ENCODE measurements around the gene RAB11FIP4.

The RAB11FIP4 gene

DNA sequence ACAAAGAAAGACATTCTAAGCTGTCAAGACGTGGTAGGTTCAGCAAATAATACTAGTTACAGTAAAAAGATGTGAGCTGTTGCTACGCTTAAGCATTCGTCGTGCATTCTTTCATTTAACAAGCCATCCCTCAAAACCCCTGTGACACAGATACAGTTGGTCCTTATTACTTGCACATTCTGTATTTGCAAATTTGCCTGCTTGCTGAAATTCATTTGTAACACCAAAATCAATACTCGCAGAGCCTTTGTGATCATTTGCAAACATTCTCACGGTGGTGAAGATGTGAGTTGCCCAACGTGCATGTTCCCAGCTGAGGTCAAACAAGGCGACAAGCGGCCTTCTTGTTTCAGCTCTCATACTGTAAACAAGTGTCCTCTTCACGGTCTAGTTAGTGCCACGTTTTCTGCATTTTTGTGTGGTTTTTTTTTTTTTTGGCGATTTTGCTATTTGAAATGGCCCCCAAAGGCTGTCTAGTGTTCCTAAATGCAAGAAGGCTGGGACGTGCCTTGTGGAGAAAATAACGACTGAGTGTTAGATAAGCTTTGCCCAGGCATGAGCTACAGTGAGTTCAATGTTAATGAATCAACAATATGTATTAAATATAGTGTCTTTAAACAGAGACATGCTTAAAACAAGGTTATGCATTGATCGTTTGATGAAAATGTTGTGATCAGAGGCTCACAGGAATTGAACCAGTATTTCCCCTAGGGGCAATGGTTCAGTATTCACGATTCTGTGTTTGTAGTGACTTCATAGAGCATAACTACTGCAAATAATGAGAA, 84.1 kb downstream of the RAB11FIP4 start:
- H3K4me3 ChIP-seq (ENCODE audit: low read length) = no peak overlapping the region
- no peaks in the 10 kb centered on the region for H3K27me3 ChIP-seq (ENCODE audit: control insufficient read depth, low read length)
- H3K4me1 ChIP-seq (ENCODE audit: control insufficient read depth, low read length) = no peaks in the 10 kb centered on the region
- TF ChIP-seq, protein P1, sequence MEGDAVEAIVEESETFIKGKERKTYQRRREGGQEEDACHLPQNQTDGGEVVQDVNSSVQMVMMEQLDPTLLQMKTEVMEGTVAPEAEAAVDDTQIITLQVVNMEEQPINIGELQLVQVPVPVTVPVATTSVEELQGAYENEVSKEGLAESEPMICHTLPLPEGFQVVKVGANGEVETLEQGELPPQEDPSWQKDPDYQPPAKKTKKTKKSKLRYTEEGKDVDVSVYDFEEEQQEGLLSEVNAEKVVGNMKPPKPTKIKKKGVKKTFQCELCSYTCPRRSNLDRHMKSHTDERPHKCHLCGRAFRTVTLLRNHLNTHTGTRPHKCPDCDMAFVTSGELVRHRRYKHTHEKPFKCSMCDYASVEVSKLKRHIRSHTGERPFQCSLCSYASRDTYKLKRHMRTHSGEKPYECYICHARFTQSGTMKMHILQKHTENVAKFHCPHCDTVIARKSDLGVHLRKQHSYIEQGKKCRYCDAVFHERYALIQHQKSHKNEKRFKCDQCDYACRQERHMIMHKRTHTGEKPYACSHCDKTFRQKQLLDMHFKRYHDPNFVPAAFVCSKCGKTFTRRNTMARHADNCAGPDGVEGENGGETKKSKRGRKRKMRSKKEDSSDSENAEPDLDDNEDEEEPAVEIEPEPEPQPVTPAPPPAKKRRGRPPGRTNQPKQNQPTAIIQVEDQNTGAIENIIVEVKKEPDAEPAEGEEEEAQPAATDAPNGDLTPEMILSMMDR (IDR thresholded peaks at IDR 0.05; ENCODE audit: low read depth, low read length, poor library complexity, severe bottlenecking) = no peak
- no peak for TF ChIP-seq EZH2phosphoT487 (IDR thresholded peaks at IDR 0.05; ENCODE audit: borderline replicate concordance, low read length)
- no peaks in the 10 kb centered on the region for H3K9me3 ChIP-seq (ENCODE audit: control insufficient read depth, insufficient read depth, low read length)
- H3F3A ChIP-seq (ENCODE audit: control insufficient read depth, insufficient read depth) = no peaks in the 10 kb centered on the region
- H3K4me2 ChIP-seq (ENCODE audit: low read length) = no peak overlapping the region
- no peaks in the 10 kb centered on the region for H4K20me1 ChIP-seq (ENCODE audit: control insufficient read depth, insufficient read depth, low read depth, low read length)
- no peak overlapping the region for H3K27ac ChIP-seq (ENCODE audit: low read depth, low read length)
- no peaks in the 10 kb centered on the region for H3K36me3 ChIP-seq (ENCODE audit: control insufficient read depth, low read length)
- no peaks in the 10 kb centered on the region for H3K9me2 ChIP-seq (replicated peaks; ENCODE audit: control insufficient read depth, low read length)
- no peaks in the 10 kb centered on the region for H3K79me2 ChIP-seq (ENCODE audit: control insufficient read depth, low read length)

DNA sequence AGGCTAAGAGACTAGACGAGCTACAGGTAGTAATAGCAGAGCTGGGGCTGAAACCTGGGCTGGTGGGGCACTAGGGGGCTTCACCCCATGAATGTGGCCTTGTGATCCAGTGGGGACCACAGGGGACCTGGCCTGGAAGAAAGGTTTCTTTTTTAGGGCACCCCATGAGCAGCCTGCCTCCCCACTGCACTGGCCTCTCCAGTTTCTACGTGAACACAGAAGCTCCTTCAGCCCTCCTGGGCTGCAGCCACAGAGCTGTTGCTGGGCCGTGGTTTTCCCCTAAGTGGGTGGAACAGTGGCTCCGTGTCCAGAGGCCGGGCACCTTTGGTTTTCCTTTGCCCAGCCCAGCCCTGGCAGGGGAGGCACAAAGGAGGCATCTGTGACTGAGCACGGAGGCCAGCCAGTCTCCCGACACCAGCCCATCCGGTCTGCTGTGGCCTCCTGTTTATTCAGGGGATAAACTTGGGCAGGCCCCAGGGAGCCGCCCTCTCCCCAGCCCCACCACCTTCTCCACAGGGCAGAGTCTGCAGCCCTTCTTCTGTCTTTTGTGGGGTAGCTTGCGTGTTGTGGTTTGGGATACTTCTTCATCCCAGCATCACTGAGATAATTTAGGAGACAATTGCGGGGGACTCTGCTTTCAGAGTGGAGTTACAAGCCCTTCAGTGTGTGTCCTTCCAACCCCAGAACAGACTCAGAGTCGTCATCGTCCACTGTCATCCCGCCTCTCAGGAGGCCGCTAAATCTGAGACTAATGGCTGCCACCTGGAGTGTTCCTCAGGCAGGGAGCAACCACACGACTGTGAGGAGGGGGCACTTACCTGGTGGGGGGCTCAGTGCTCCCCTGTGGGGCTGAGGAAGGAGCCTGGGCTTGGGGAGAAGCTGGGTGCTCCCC, 85.3 kb downstream of the RAB11FIP4 start:
- Histone ChIP-seq H3K9me3 (ENCODE audit: control insufficient read depth, insufficient read depth, low read length) (no peaks in the 10 kb centered on the region), H3K4me2 (ENCODE audit: low read length) (no peak overlapping the region), H3K4me1 (ENCODE audit: control insufficient read depth, low read length) (no peaks in the 10 kb centered on the region), H3K4me3 (ENCODE audit: low read length) (no peak overlapping the region), H3K9me2 (replicated peaks; ENCODE audit: control insufficient read depth, low read length) (no peaks in the 10 kb centered on the region), H3F3A (ENCODE audit: control insufficient read depth, insufficient read depth) (no peaks in the 10 kb centered on the region), H3K27ac (ENCODE audit: low read depth, low read length) (no peak overlapping the region), H4K20me1 (ENCODE audit: control insufficient read depth, insufficient read depth, low read depth, low read length) (no peaks in the 10 kb centered on the region), H3K36me3 (ENCODE audit: control insufficient read depth, low read length) (no peaks in the 10 kb centered on the region), H3K79me2 (ENCODE audit: control insufficient read depth, low read length) (no peaks in the 10 kb centered on the region), H3K27me3 (ENCODE audit: control insufficient read depth, low read length) (no peaks in the 10 kb centered on the region; the same call in 1 of the 2 replicates)
- TF ChIP-seq, protein P1 (IDR thresholded peaks at IDR 0.05; ENCODE audit: low read depth, low read length, poor library complexity, severe bottlenecking) = no peak
- no peak for TF ChIP-seq EZH2phosphoT487 (IDR thresholded peaks at IDR 0.05; ENCODE audit: borderline replicate concordance, low read length)

DNA sequence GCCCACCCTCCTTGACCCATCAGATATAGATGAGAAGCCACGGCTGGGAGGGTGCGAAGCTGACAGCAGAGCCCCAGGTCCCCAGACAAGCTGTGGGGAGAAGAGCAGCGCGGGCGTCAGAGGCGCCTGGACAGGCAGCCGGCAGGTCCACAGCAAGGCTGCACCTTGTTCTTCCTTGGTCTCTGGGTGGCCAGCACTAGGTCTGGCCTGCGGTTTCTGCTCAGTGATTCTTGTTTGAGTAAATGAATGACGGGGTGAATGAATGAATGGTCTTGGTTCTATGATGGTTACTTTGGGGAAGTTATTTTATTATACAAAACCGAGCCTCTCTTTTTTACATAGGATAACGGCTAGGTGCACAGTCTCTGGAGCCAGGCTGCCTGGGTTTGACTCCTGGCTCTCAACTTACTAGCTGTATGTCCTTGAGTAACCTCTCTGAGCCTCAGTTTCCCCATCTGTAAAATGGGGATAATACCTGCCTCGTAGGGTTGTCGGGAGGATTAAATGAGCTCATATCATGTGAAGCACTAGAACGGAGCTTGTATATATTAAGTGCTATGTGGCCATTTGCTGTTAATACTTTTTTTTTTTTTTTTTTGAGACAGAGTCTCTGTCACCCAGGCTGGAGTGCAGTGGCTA, 86.1 kb downstream of the RAB11FIP4 start:
- no peaks in the 10 kb centered on the region for H3F3A ChIP-seq (ENCODE audit: control insufficient read depth, insufficient read depth)
- no peaks in the 10 kb centered on the region for H4K20me1 ChIP-seq (ENCODE audit: control insufficient read depth, insufficient read depth, low read depth, low read length)
- H3K36me3 ChIP-seq (ENCODE audit: control insufficient read depth, low read length) = no peaks in the 10 kb centered on the region
- H3K79me2 ChIP-seq (ENCODE audit: control insufficient read depth, low read length) = no peaks in the 10 kb centered on the region
- H3K27ac ChIP-seq (ENCODE audit: low read depth, low read length) = no peak overlapping the region
- no peaks in the 10 kb centered on the region for H3K9me2 ChIP-seq (replicated peaks; ENCODE audit: control insufficient read depth, low read length)
- no peak overlapping the region for H3K4me2 ChIP-seq (ENCODE audit: low read length)
- H3K4me1 ChIP-seq (ENCODE audit: control insufficient read depth, low read length) = no peaks in the 10 kb centered on the region
- H3K4me3 ChIP-seq (ENCODE audit: low read length) = no peak overlapping the region
- TF ChIP-seq EZH2phosphoT487 (IDR thresholded peaks at IDR 0.05; ENCODE audit: borderline replicate concordance, low read length) = no peak
- TF ChIP-seq, protein P1 (IDR thresholded peaks at IDR 0.05; ENCODE audit: low read depth, low read length, poor library complexity, severe bottlenecking) = no peak
- H3K27me3 ChIP-seq (ENCODE audit: control insufficient read depth, low read length) = no peaks in the 10 kb centered on the region; the same call in 1 of the 2 replicates
- no peaks in the 10 kb centered on the region for H3K9me3 ChIP-seq (ENCODE audit: control insufficient read depth, insufficient read depth, low read length)
